Measurements from ENCODE around the gene TRAK1. TPM values are rescaled to one million over a fixed set of nuclear protein-coding genes. Genes with fewer than 3 reads are reported as not detected.

The TRAK1 gene
- polyA plus RNA-seq, 1 donor (not counting 4 experiments of a cell fraction or from before 2014, with no cell fraction given): 58.2 TPM

DNA sequence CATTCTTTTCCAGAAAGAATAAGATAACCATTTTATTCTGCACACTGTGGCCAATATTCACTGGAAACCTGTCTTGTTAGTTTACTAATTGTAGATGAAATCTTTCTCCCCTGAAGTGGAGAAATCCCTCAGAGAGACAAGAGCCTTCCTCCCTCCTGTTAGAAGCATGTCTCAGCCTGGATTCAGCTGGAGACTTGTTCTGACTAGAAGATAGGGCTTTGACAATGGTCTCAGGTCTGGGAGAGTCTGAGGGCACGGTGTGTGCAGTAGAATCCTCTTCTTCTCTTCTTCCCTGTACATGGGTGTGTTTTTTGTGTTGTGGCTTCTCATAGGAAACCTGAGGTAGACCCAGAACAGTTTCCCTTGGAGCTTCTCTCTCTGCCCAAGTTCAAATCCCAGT is 154.9 kb downstream of the TRAK1 start:
- H3K9me1 ChIP-seq (ENCODE audit: control insufficient read depth, extremely low read depth, insufficient read depth, low read length): peaks cover 2% of the 10 kb centered on the region
- no peak overlapping the region for H3K9ac ChIP-seq (ENCODE audit: control insufficient read depth, extremely low read depth, insufficient read depth, low read length)
- H3K4me2 ChIP-seq (ENCODE audit: control insufficient read depth, extremely low read depth, insufficient read depth, low read depth, low read length): peak overlapping the region; percentile 13
- peak; percentile 73 for FAIRE-seq
- no peak overlapping the region for H3K4me3 ChIP-seq (ENCODE audit: control insufficient read depth in 2 of 3, extremely low read depth in 1 of 3, insufficient read depth in 2 of 3, low read depth in 1 of 3, low read length in 3 of 3)
- H3K27ac ChIP-seq (ENCODE audit: control insufficient read depth, insufficient read depth, low read length): no peak overlapping the region
- H3K79me2 ChIP-seq (ENCODE audit: control insufficient read depth, insufficient read depth, low read length): no peaks in the 10 kb centered on the region
- H3K4me1 ChIP-seq (ENCODE audit: control insufficient read depth, extremely low read depth, insufficient read depth, low read length): peaks cover 23% of the 10 kb centered on the region
- no peaks in the 10 kb centered on the region for H4K20me1 ChIP-seq (ENCODE audit: control insufficient read depth, extremely low read depth, insufficient read depth, low read length)
- H3K27me3 ChIP-seq (ENCODE audit: control insufficient read depth, extremely low read depth, insufficient read depth, low read length): no peaks in the 10 kb centered on the region
- dilution Hi-C loops (cut with MboI; ENCODE audit: extremely low pct_ligation_motif_present, low sequenced_read_pairs): no loop called here
- H3K36me3 ChIP-seq (ENCODE audit: control insufficient read depth in 2 of 2, extremely low read depth in 1 of 2, insufficient read depth in 2 of 2, low read length in 2 of 2): no peaks in the 10 kb centered on the region
- no peak for TF ChIP-seq EZH2 (IDR thresholded peaks at IDR 0.05; ENCODE audit: low read length)
- TF ChIP-seq, protein P1, sequence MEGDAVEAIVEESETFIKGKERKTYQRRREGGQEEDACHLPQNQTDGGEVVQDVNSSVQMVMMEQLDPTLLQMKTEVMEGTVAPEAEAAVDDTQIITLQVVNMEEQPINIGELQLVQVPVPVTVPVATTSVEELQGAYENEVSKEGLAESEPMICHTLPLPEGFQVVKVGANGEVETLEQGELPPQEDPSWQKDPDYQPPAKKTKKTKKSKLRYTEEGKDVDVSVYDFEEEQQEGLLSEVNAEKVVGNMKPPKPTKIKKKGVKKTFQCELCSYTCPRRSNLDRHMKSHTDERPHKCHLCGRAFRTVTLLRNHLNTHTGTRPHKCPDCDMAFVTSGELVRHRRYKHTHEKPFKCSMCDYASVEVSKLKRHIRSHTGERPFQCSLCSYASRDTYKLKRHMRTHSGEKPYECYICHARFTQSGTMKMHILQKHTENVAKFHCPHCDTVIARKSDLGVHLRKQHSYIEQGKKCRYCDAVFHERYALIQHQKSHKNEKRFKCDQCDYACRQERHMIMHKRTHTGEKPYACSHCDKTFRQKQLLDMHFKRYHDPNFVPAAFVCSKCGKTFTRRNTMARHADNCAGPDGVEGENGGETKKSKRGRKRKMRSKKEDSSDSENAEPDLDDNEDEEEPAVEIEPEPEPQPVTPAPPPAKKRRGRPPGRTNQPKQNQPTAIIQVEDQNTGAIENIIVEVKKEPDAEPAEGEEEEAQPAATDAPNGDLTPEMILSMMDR (optimal IDR thresholded peaks at IDR 0.05 in 1 of 3, IDR thresholded peaks at IDR 0.05 in 1 of 3, conservative IDR thresholded peaks at IDR 0.05 in 1 of 3; ENCODE audit: extremely low read depth in 1 of 3, insufficient read depth in 2 of 3, low read length in 3 of 3): no peak
- H2AFZ ChIP-seq (ENCODE audit: control insufficient read depth, low read length): no peak overlapping the region
- no peaks in the 10 kb centered on the region for H3K9me3 ChIP-seq (ENCODE audit: control insufficient read depth, low read depth, low read length)
- no peak for DNase-seq (ENCODE audit: low read depth, low spot score)

DNA sequence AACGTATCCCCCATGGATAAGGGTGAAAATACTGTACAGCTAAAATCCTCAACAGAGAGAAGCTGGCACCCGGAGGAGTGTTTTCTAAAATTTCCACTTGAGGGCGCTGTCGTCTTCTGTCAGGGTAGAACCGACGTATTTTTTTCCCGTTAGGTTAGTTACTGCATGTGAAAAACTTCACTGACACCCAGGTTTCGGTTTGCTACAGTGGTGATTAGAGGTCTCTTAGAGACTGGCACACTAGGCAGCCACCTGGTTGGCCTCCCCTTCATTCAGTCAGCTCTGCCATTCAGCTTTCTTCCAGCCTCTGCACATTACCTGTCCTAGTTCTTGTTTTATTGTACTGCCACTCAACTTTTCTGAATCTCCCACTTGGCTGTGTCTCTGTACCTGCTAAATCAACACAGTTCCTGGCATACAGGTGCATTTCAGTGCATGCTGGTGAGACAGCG is 156.4 kb downstream of the TRAK1 start:
- Histone ChIP-seq H4K20me1 (ENCODE audit: control insufficient read depth, extremely low read depth, insufficient read depth, low read length) (no peaks in the 10 kb centered on the region), H3K9ac (ENCODE audit: control insufficient read depth, extremely low read depth, insufficient read depth, low read length) (no peak overlapping the region), H3K4me3 (ENCODE audit: control insufficient read depth in 2 of 3, extremely low read depth in 1 of 3, insufficient read depth in 2 of 3, low read depth in 1 of 3, low read length in 3 of 3) (peak overlapping the region in 1 of 3 experiments; percentile 24), H3K36me3 (ENCODE audit: control insufficient read depth in 2 of 2, extremely low read depth in 1 of 2, insufficient read depth in 2 of 2, low read length in 2 of 2) (no peaks in the 10 kb centered on the region), H2AFZ (ENCODE audit: control insufficient read depth, low read length) (peak overlapping the region; percentile 37), H3K27ac (ENCODE audit: control insufficient read depth, insufficient read depth, low read length) (no peak overlapping the region), H3K4me2 (ENCODE audit: control insufficient read depth, extremely low read depth, insufficient read depth, low read depth, low read length) (peak overlapping the region; percentile 65), H3K9me3 (ENCODE audit: control insufficient read depth, low read depth, low read length) (no peaks in the 10 kb centered on the region), H3K79me2 (ENCODE audit: control insufficient read depth, insufficient read depth, low read length) (no peaks in the 10 kb centered on the region), H3K27me3 (ENCODE audit: control insufficient read depth, extremely low read depth, insufficient read depth, low read length) (no peaks in the 10 kb centered on the region), H3K9me1 (ENCODE audit: control insufficient read depth, extremely low read depth, insufficient read depth, low read length) (peaks cover 2% of the 10 kb centered on the region), H3K4me1 (ENCODE audit: control insufficient read depth, extremely low read depth, insufficient read depth, low read length) (peaks cover 23% of the 10 kb centered on the region)
- FAIRE-seq (peak; percentile 32), DNase-seq (ENCODE audit: low read depth, low spot score) (peak; percentile 19)
- TF ChIP-seq, protein P1 (optimal IDR thresholded peaks at IDR 0.05 in 1 of 3, IDR thresholded peaks at IDR 0.05 in 1 of 3, conservative IDR thresholded peaks at IDR 0.05 in 1 of 3; ENCODE audit: extremely low read depth in 1 of 3, insufficient read depth in 2 of 3, low read length in 3 of 3): peak; percentile 65 to 75 (median 71)
- TF ChIP-seq EZH2 (IDR thresholded peaks at IDR 0.05; ENCODE audit: low read length): no peak
- dilution Hi-C loops (cut with MboI; ENCODE audit: extremely low pct_ligation_motif_present, low sequenced_read_pairs): no loop called here
